Middle frontal gyrus (tissue), 1 donor: ENCODE data around the gene TRMT2A.

Experiments
- DNase-seq: peaks from one replicate; pipeline ENCODE4 v3.0.0-alpha.2; 2015; ENCODE audit warnings: low spot score; ENCODE audit errors: extremely low spot score

Gene TRMT2A

DNA sequence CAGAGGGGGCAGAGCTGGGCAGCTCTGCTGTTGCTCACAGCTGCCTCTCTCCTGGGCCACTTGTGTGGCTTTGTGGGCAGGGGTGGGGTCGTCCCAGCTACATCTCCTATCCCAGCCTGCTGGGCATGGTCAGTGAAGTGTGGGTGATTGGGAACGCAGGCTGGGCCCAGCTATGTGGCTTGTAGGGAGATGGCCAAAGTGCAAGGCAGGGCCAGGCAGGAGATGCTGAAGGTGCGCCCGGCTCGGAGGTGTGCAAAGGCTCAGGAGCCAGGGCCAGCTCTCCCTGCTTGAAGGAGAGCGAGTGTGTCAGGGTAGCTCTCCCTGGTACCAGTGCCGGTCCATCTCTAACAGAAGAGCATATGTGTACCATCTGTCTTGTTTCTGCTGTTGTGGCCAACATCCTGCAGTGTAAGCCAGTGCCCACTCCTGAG, 9.5 kb downstream of the TRMT2A start:
- DNase-seq = no peak

DNA sequence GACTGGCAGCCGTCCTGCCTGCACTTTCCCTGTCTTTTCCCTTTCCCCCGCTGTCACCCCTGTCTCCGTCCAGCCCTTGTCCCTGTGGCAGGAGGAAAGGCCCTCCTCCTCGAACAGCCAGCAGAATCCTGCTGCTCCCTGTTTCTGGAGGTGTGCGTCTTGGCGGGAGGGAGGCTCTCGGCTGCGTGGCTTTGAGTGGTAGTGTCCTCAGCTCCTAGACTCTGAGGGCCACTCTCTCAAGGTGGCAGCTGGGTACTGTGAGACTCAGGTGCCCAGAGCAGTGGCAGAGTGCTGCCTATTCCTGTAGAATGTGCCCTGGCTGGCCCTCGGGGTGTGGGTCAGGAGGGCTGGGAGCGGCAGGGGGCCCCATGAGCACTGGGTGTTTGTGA, 10.2 kb downstream of the TRMT2A start:
- no peak for DNase-seq

- DNase-seq = no peak
Measured at GRCh38 chr22:20106205-20106848, 10.7 kb downstream of the TRMT2A start.

- no peak for DNase-seq
Measured at GRCh38 chr22:20105456-20106204, 11.4 kb downstream of the TRMT2A start.

DNA sequence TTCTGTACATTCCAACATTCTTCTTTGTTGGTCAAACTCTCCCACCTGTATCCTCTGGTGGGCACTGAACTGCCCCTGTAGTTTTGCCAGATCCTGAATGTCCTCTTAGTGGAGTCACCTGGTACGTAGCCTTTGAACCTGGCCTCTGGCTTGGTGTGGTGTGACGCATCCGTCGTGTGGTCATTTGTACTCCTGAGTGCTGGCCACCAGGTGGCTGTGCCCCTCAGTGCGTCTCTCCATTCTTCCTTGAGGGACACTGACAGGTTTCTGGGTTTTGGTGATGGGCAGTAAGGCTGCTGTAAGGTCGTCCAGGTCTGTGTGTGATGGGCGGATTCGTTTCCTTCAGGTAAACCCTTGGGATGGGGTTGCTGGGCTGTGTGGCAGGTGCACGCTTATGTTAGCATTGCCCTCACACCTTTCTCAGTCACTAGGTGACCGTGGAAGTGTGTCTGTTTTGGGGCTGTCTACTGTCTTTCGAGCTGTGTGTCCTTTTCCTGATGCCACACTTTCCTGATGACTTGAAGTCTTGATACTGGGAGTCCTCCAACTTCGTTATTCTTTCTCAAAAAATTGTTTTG, 14.7 kb downstream of the TRMT2A start:
- DNase-seq = no peak

DNA sequence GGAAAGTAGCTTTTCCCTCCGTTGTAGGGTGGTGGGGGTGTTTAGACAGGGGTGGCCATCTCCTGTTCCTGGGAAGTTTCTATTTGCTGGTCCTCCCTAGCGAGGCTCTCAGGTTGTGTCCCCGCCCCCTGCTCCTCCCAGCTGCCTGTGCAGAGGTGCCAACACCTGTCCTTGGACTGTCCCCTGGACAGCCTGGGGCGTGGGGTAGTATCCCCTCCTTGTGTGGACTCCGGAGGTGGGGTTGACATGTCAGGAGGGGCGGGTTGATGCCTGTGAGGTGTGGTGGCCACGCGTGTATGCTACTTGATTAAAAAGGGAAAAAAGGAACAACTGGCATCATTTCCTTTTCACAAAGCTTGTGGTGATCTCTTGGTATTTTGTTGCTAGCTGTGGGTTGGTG, 15.4 kb downstream of the TRMT2A start:
- DNase-seq = no peak

DNA sequence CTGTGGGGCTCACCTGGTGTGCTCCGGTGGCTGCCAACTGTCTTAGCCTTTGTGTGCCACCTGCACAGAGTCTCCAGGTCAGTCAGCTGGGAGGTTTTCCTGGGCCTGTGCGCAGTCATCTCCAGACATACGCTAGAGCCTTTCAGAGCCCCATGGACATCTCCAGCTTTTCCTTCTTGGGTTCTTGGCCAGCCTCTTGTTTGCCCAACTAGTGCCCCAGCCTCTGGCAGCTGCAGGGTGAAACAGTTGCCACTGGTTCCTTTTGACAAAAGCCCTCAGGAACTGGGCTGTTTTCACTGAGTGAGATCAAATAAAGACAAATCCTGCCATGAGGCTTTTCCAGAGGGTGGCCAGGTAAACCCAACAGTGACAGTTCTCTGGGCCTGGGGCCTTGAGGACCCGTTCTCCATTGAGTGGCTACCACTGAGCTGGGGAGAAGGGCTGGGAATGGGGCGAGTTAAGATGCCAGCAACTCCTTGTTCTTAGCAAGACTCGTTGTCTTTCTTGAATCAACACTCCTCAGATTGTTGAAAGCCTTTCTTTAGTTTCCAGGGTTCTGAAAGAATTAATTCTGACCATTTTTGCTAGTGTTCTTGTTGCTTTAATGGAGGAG, 17.8 kb downstream of the TRMT2A start:
- DNase-seq = no peak

GRCh38 chr22:20096574-20097420, 20.2 kb downstream of the TRMT2A start:
- DNase-seq = no peak

GRCh38 chr22:20095521-20095920, 21.5 kb downstream of the TRMT2A start:
- DNase-seq = no peak

DNA sequence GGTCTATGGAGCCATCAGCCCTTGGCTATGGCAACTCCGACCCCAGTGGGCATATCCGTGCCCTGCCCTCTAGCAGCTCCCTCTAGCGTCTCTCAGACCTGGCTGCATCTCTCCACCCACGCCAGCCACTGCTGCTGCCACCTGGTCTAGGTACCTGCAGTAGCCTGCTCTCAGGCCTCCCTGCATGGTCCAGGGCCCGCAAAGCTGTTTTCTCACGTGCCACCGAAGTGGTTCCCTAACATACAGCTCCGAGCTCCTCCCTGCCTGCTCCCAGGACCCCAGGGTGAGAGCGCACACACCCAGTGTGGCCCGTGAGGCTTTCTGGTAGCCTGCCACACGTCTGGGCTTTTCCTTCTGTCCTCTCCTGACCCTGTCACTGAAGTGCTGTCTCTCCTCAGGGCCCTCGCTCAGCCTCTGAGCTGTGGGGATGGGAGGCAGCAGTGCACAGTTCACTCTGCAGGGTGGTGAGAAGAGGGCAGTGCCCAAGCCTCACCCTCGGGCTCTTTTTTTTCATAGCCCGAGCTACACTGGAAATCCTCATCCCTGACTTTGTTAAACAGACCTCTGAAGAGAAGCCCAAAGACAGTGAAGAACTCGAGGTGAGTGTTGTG, 22.7 kb downstream of the TRMT2A start:
- no peak for DNase-seq

DNA sequence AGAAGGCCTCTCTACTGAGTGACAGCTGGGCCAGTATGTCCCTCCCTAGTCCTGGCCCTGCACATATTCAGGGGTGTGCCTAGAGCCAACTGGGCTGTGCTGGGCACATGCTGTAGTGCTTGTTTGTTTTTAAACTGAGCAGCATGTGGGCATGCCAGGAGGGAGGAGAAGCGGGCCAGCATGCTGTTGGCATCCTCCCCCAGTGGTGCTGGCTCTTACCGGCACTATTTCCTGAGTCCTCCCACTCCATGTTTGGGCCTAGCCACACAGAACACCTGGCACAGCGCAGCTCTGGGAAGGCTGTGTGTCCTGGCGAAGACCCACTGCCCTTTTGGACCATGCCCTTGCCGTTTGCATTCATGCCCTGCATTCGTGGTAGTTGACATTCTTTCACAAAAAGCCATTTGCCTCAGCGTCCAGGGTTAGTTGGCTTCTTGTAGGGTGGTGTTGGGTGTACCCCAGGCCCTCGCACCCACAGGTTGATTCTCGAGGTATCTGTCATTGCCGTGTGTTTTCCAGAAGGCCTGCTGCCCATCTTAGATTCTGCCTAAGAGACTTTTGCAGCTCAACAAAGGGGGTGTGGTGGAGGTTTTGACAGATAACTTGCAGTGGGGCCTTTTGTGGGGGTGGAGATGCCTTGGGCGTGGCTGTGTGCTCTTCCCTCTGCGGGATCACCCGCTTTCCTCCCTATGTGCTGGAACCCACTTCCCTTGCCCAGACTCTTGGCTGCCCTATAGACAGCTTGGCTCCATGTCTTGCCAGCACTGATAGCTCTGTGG, 23.4 kb downstream of the TRMT2A start:
- DNase-seq = no peak

DNA sequence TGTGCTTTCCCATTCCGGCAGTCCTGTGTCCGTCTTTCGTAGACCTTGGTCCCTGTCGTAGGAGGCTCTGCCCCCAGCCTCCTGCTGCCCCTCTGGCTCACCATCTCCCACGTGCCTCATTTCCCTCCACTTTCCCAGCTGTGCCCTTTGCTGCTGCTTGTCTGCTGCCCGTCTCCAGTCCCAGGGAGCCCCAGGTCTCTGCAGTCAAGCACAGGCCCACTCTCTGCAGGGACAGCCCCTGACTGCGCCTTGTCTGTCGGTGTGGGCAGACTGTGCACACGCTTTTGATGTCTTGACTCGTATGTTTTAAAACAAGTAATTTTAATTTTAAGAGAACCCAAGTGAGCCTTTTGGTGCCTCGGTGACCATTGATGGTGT, 24.6 kb downstream of the TRMT2A start:
- DNase-seq = no peak

DNA sequence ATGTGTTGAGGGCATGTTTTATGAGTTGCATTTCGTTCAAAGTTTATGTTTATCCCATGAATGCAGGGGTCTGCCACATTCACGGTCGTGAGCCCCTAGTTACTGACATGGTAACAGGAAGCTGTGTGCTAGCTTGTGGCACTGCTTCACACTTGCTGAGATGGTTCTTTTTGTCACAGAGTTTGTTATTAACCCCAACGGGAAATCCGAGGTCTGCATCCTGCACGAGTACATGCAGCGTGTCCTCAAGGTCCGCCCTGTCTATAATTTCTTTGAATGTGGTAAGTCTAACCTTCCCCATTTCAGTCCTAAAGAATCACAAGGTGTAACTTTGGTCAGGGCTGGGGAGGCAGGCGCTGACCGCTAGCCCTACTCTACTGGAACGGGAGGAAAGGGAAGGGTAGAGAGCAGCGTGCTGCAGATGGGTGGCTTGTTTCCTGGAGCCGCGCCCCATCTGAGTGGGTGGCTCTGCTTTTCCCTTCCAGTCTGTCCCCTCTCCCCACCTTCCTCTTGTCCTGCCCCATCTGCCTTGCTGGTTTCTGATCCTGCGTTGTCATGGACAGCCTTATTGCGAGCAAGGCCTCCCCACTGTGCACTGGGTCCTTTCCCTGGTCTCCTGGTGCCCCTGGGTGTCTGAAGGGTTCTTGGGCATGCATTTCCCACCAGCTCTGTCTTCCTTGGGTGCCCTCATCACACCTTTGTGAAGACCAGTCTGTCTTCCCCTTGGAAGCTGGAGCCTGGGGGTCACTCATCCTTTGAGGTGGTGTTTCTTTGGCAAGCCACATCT, 25.1 kb downstream of the TRMT2A start:
- DNase-seq = no peak

- no peak for DNase-seq
Measured at GRCh38 chr22:20090730-20091240, 26.2 kb downstream of the TRMT2A start.

GRCh38 chr22:20089977-20090729, 26.9 kb downstream of the TRMT2A start:
- DNase-seq = no peak

GRCh38 chr22:20089226-20089976, 27.6 kb downstream of the TRMT2A start:
- no peak for DNase-seq

- no peak for DNase-seq
Measured at GRCh38 chr22:20088263-20088648, 28.8 kb downstream of the TRMT2A start.
